ENCODE measurements around the gene MYBPC3.

MYBPC3 gene

GRCh38 chr11:47383071-47383470 is 30.6 kb upstream of the MYBPC3 start:
- no peak for DNase-seq

- DNase-seq = no peak
Observed at GRCh38 chr11:47380078-47380477, 27.6 kb upstream of the MYBPC3 start.

DNA sequence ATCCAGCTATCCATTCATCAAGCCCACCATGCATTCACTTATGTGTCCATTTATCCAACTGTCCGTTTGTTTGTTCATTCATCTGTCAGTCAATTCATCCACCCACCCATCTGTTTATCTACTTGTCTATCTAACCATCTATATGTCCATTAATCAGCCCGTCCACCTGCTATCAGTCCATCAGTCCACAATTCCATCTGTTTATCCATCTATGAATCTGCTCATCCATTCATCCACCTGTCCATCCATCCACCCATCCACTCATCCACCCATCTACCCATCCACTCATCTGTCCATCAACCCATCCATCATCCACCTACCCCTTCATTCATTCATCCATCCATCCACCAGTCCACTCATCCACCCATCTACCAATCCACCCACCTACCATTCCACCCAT is 26.8 kb upstream of the MYBPC3 start:
- no peak for DNase-seq

DNA sequence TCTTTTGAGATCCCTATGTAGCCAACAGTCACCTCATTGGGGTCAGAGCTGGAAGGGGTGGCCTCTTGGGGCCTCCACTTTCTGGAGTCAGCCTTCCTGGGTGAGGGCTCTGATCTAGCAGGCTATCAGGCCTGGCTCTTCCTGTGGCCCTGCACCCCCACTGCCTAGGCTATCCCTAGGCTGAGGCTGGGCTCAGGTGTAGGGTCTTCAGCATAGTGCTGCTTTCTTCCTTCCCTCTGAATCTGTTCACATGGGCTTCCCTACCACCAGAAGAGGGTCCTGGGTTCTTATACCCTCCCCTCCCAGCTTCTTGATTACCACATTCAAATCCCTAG is 26.3 kb upstream of the MYBPC3 start:
- DNase-seq = no peak

GRCh38 chr11:47378010-47378835 is 25.7 kb upstream of the MYBPC3 start, which contains the start of gene SPI1:
Gene SPI1, minus strand, starts transcription at chr11:47378547. Its CDS starts 194 bp downstream, at chr11:47378353.
- no peak for DNase-seq

- DNase-seq = no peak
Observed at GRCh38 chr11:47377571-47378009, 25.1 kb upstream of the MYBPC3 start.

DNA sequence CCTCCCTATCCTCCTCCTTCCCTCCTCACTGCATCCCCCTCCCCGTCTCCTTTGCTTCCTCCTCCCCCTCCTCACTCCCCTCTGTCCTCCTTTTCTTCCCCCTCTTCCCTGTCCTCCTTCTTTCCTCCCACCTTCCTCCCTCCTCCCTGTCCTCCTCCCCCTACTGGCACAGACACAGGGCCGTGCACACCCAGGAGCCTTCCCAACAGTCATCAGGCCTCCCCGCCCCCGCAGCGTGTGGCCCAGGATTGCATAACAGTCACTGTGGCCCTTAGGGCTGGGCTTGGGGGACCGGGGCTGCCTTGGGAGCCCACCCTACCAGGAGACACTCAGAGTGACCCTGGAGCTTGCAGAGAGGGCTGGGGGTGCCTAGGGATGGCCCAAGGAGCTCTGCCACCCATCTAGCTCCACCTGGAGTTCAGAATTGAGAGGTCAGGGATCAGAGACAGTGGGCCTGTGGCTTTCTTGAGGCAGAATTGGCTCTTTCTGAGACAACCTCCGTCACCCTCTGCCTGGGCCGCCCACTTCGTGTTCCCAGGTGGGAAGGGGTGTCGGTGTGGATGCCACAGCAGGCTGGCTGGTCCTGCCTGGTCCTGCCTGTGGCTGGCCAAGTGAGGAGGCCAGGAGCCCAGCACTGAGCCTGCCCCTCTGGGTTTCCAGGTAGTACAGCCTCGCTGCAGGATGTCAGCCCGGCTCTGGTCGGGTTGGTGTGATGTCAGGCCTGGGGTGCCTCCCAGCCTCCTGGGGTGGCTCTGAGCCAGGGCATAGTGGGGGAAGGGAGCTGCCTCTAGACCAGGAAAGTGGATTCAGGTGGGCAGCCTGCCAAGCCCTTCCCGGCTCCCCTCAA is 24.2 kb upstream of the MYBPC3 start:
- DNase-seq = no peak

DNA sequence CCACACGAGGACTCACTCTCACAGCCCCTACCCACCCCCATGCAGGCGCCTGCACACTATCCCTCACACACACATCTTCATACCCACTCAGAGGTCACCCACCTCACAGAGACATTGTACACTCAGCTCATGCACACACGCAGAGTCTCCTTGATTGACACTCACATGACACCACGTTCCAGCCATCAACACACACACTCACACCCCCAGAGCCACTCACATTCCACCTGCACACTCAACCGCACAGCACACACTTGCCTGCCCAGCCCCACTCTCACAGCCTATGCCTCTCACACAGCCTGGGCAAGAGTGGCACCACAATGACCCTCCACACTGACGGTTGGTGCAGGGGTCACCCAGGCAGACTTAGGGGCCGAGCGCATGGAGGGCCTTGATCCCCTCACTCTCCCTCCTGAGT is 23.6 kb upstream of the MYBPC3 start:
- no peak for DNase-seq

- DNase-seq = no peak
Observed at GRCh38 chr11:47375546-47376085, 23.1 kb upstream of the MYBPC3 start.

- DNase-seq = no peak
Observed at GRCh38 chr11:47375020-47375419, 22.5 kb upstream of the MYBPC3 start.

GRCh38 chr11:47374720-47375019 is 22.2 kb upstream of the MYBPC3 start:
- no peak for DNase-seq

- DNase-seq = peak; percentile 51 to 80
Observed at GRCh38 chr11:47373876-47374719, 21.6 kb upstream of the MYBPC3 start.

- no peak for DNase-seq
Observed at GRCh38 chr11:47372422-47372821, 19.9 kb upstream of the MYBPC3 start.

GRCh38 chr11:47369676-47370075 is 17.2 kb upstream of the MYBPC3 start:
- DNase-seq = no peak

DNA sequence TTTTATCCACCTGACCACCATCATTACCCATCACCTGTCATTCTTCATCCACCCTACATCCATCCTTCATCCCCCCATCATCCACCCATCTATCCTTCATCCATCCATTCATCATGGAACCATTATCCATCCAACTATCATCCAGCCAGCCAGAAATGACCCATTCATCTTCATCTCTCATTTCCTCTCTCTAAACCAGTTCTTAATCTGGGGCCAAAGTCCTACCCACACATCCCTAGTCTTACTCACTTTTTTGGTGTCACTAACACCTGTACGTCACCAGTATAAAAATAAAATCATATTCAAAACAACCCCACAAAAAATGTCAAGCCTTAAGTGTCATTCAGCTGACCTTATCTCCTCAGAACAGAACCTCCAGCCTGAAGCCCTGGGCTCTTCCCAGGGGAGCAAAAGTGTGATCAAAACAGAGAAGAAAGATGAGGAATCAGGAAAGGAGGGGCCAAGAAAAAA is 13.6 kb upstream of the MYBPC3 start:
- DNase-seq = no peak

- DNase-seq = no peak
Observed at GRCh38 chr11:47361419-47361818, 8.9 kb upstream of the MYBPC3 start.

DNA sequence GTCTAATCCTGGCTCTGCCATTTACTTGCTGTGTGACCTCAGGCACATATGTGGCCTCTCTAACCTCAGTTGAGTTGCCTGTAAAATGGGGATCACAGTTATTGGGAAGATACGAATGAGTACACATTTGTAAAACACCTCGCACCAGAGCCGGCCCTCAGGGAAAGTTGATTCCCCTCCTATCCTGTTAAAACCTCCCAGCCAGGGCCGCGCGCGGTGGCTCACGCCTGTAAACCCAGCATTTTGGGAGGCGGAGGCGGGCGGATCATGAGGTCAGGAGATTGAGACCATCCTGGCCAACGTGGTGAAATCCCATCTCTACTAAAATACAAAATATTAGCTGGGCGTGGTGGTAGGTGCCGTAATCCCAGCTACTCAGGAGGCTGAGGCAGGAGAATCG is 7.8 kb upstream of the MYBPC3 start:
- DNase-seq = no peak

DNA sequence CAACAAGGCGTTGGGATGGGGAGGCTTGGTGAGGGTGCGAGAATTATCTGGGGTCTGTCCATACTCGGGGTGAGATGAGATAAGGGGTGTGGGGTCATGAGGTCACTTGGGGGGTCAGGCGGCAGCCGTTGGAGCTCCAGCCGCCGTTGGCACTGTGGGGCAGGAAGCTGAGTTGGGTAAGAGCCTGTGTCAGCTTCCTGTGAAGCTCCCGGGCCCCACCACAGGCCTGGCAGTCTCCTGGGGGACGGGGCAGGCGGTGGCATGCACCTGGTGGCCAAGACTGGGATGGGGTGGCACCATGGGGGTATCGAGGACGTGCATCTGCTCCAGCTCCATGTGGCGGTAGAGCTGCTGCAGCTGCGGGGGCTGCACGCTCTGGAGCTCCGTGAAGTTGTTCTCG is 7.1 kb upstream of the MYBPC3 start:
- DNase-seq = no peak

DNA sequence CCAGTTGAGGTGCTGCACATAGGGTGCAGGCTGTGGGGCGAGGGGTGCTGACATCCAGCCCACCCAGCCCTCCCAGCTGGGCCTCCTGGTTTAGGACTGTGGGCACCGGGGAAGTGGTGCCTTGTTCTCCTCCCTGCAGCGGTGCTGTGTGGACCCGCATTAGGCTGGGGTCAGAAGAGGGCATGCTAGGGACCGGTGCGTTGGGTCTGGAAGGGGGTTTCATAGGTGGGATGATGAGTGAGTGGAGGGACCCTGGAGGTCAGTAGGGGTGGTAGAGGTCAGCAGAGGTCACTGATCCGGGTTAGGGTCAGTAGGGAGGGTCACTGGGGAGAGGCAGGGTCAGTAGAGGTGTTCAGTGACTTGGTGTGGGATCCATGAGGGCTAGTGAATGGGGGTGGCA is 6.7 kb upstream of the MYBPC3 start:
- DNase-seq = no peak

DNA sequence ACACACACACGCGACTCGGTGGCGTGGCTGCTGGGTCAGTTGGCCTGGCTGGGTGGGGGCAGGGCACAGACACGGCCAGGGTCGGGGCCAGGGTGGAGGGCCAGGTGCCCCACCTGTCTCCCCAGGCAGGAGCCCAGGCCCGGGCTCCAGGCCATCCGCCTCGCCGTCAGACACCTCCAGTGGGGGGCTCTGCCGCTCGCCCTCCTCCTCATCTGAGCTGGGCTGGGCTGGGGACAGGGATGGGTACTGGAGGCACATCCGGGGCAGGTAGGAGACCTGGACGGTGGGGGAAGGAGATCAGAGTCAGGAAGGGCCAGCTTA is 6.2 kb upstream of the MYBPC3 start:
- no peak for DNase-seq

- DNase-seq = no peak
Observed at GRCh38 chr11:47357985-47358730, 5.7 kb upstream of the MYBPC3 start.

GRCh38 chr11:47356998-47357329 is 4.5 kb upstream of the MYBPC3 start:
- no peak for DNase-seq
